ENCODE data around the gene KLHL4. TPM values are rescaled to one million over a fixed set of nuclear protein-coding genes. Genes with fewer than 3 reads are reported as not detected.
"Not testable (repeated sequence)": the region's sequence is repeated elsewhere in the genome, so short reads cannot be mapped to it uniquely, and the experiment has no call there.

Gene KLHL4
- polyA plus RNA-seq, 1 donor: 9.4 TPM

GRCh38 chrX:87664381-87664780, 146.8 kb downstream of the KLHL4 start:
- peak; percentile 10 for DNase-seq

GRCh38 chrX:87679849-87680248, 162.2 kb downstream of the KLHL4 start:
- no peak for DNase-seq

DNA sequence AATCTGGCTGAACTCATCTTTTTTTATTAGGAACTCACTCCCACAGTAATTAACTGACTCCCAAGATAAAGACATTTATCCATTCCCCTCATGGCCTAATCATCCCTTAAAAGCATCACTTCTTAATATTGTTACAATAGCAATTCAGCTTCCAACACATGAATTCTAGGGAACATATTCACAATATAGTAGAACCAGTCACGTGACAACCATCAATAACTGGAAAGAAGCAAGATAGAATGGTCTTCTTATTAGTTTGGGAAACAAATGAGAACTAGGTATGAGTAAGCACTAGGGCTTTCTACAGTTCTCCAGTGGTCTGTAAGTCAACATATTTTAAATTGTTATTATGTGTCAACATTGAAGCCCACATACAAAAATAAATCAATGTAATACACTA, 170.1 kb downstream of the KLHL4 start:
- DNase-seq: no peak

DNA sequence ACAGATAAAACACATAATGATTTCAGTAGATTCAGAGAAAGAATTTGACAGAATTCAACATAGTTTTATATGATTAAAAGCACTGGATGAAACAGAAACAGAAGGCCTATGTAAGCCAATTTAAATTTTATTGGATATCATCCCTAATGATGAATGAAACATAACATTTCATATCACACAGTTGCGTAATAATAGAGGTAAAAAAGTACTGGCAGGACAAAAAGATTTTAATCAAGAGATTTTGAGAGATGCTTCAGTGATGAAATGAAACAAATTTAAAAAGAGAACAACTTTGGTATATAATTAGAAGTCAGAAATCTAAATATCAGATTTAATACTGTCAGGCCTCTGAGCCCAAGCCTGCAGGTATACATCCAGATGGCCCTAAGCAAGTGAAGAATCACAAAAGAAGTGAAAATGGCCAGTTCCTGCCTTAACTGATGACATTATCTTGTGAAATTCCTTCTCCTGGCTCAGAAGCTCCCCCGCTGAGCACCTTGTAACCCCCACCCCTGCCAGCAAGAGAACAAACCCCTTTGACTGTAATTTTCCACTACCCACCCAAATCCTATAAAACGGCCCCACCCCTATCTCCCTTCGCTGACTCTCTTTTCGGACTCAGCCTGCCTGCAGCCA, 170.6 kb downstream of the KLHL4 start:
- DNase-seq: not testable (repeated sequence)

GRCh38 chrX:87689218-87689617, 171.6 kb downstream of the KLHL4 start:
- not testable (repeated sequence) for DNase-seq

DNA sequence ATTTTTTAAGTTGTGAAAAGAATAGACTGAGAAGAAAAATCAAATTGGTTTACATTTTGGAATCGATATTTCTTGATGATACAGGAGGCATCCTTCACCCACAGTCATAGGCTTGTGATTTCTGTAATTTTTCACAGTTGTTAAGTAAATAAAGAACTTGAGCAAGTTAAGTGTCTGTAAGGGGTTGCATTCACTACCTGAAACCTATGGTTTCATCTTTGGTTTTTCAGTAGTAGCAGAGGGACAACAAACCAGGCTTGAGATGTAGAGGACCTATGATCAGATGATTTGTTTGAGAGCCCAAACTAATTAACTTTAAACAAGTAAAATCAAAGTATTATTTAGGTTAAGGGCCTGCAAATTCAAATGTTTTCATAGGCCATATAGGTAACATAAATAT, 175.6 kb downstream of the KLHL4 start:
- DNase-seq: no peak

- DNase-seq: no peak
Observed at GRCh38 chrX:87697409-87697808, 179.8 kb downstream of the KLHL4 start.

DNA sequence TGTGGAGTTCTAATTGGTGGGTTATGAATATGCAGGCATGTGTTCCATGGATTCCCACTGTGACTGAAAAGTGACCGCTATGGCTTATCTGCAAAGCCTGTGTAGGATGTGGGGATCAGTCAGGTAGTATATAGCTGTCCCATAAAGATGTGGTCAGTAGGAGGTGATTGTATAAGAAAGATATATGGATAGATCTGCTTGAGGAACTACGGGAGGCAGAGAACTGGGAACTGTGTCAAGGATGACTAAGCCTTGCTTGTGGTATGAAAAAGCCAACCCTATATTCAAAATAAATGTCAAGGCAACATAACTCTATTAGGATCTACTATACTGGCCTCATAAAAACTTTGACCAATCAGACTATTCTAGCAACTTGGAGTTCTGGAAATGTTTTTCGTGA, 185.2 kb downstream of the KLHL4 start:
- DNase-seq: no peak

- not testable (repeated sequence) for DNase-seq
Observed at GRCh38 chrX:87703469-87703868, 185.9 kb downstream of the KLHL4 start.

- DNase-seq: no peak
Observed at GRCh38 chrX:87706134-87706533, 188.5 kb downstream of the KLHL4 start.

- DNase-seq: no peak
Observed at GRCh38 chrX:87710580-87710979, 193.0 kb downstream of the KLHL4 start.
